HG02938 (cell line): ENCODE results near the gene SNORC.

Source experiments
- ATAC-seq: cut with Tn5 transposase; IDR thresholded peaks from one replicate; pipeline ENCODE4 v1.9.1; 2021; ENCODE audit warnings: mild to moderate bottlenecking, moderate library complexity; ENCODE audit not compliant: unreplicated experiment

SNORC gene

GRCh38 chr2:232866104-232866503 is 4.0 kb upstream of the SNORC start:
- ATAC-seq, result no peak

- ATAC-seq, result no peak
Observed at GRCh38 chr2:232869138-232870017, 686 bp upstream of the SNORC start.

GRCh38 chr2:232870766-232871371 is 805 bp downstream of the SNORC start:
- no peak for ATAC-seq

GRCh38 chr2:232871418-232871834 is 1.4 kb downstream of the SNORC start:
- no peak for ATAC-seq

- ATAC-seq, result no peak
Observed at GRCh38 chr2:232871835-232872736, 2.0 kb downstream of the SNORC start.

- ATAC-seq, result no peak
Observed at GRCh38 chr2:232872826-232873225, 2.8 kb downstream of the SNORC start.

- no peak for ATAC-seq
Observed at GRCh38 chr2:232873292-232873908, 3.3 kb downstream of the SNORC start.

GRCh38 chr2:232873909-232874641 is 4.0 kb downstream of the SNORC start:
- no peak for ATAC-seq

GRCh38 chr2:232874677-232875223 is 4.7 kb downstream of the SNORC start:
- ATAC-seq, result no peak

GRCh38 chr2:232875256-232876121 is 5.4 kb downstream of the SNORC start:
- no peak for ATAC-seq

- no peak for ATAC-seq
Observed at GRCh38 chr2:232876161-232876977, 6.3 kb downstream of the SNORC start.

- ATAC-seq, result no peak
Observed at GRCh38 chr2:232876978-232877441, 6.9 kb downstream of the SNORC start.

- ATAC-seq, result no peak
Observed at GRCh38 chr2:232877940-232878511, 8.0 kb downstream of the SNORC start.

- ATAC-seq, result no peak
Observed at GRCh38 chr2:232878855-232879617, 9.0 kb downstream of the SNORC start.

- ATAC-seq, result no peak
Observed at GRCh38 chr2:232879618-232880494, 9.8 kb downstream of the SNORC start.

- no peak for ATAC-seq
Observed at GRCh38 chr2:232880764-232881351, 10.8 kb downstream of the SNORC start.
